Stomach (tissue), 9 donors: ENCODE measurements around the gene IGF1R. TPM values are rescaled to one million over a fixed set of nuclear protein-coding genes. Genes with fewer than 3 reads are reported as not detected.

ENCODE experiments used
- DNase-seq, 2 donors: peaks; one replicate each; pipeline versions ENCODE4 v3.0.0 to v3.0.0-alpha.2; 2013 to 2019
- H3K27ac ChIP-seq, 5 donors: fragments of 200-600 bp in 4 of 5; sonication (generic) in 4 of 5; one replicate each; pipeline ENCODE4 v1.5.1; 2013 to 2019; ENCODE audit warnings: mild to moderate bottlenecking in 1 of 5, moderate library complexity in 1 of 5
- H3K27me3 ChIP-seq, 3 donors: fragments of 200-600 bp; sonication (generic); one replicate each; pipeline ENCODE4 v1.5.1; 2017 to 2019; ENCODE audit warnings: mixed run types in 1 of 3
- H3K36me3 ChIP-seq, 4 donors: fragments of 200-600 bp; sonication (generic); 1 replicate in 3 of 4; 2 replicates in 1 of 4; pipeline ENCODE4 v1.5.1; 2016 to 2019
- H3K4me1 ChIP-seq, 4 donors: fragments of 200-600 bp; sonication (generic); one replicate each; pipeline ENCODE4 v1.5.1; 2016 to 2019
- H3K4me3 ChIP-seq, 4 donors: fragments of 200-600 bp; sonication (generic) in 3 of 4; one replicate each; pipeline ENCODE4 v1.5.1; 2016 to 2019; ENCODE audit warnings: mild to moderate bottlenecking in 1 of 4
- H3K9me3 ChIP-seq, 4 donors: fragments of 200-600 bp; sonication (generic); one replicate each; pipeline ENCODE4 v1.5.1; 2016 to 2019
- EP300 ChIP-seq: sonication (generic); formaldehyde crosslinking; IDR thresholded peaks from one replicate; pipeline ENCODE4 v1.6.1; 2017; ENCODE audit warnings: antibody characterized with exemption
- POLR2A ChIP-seq, 4 donors: fragments of 450-650 bp; IDR thresholded peaks; one replicate each; pipeline ENCODE4 v1.6.1; 2016; ENCODE audit warnings: antibody characterized with exemption in 4 of 4, control low read depth in 2 of 4, mild to moderate bottlenecking in 1 of 4, moderate library complexity in 1 of 4
- POLR2AphosphoS5 ChIP-seq, 3 donors: sonication (generic); formaldehyde crosslinking; IDR thresholded peaks; one replicate each; pipeline ENCODE4 v1.6.1; 2016; ENCODE audit warnings: antibody characterized with exemption in 3 of 3
- WGBS, 5 donors: extraction: QIAGEN DNeasy Blood & Tissue Kit in 3 of 5; methylation state at CpG; one replicate each; pipeline versions ENCODE4 v1.1.5 to v1.1.7; 2013 to 2018; 5-methylcytosine and 5-hydroxymethylcytosine counted together
- intact Hi-C: fragments of 100-400 bp; cut with DNase I; formaldehyde crosslinking; loops from one replicate; pipeline ENCODE4 v1.15.1; 2023; ENCODE audit warnings: low total_unique reads
- polyA plus RNA-seq, 3 donors: library from polyadenylated mRNA; stranded (reverse); fragments of 200-250 nt; gene quantifications; one replicate each; pipeline ENCODE4 v1.2.3, GENCODE V29; 2013
- total RNA-seq, 5 donors: library from RNA; depleted of rRNA; stranded (reverse); fragments of >200 nt; gene quantifications; one replicate each; pipeline versions ENCODE4 v1.1.0 to v1.2.3, GENCODE V29; 2014 to 2016
- TF ChIP-seq, protein P1 (sequence below), 7 experiments: fragments of 450-650 bp in 4 of 7; fragments of 200-600 bp in 3 of 7; sonication (generic) in 3 of 7; IDR thresholded peaks; one replicate each; pipeline ENCODE4 v1.5.1; 2016 to 2019; ENCODE audit warnings: antibody characterized with exemption in 7 of 7, control low read depth in 2 of 7, mild to moderate bottlenecking in 1 of 7
- donor health status: healthy with polysubstance abuse.
- donor health status: Bipolar disorder and iron deficiency.
- donor health status: healthy.

The IGF1R gene
- total and polyA plus RNA-seq, 8 donors: 2.3 to 131 (median 42.8) TPM

DNA sequence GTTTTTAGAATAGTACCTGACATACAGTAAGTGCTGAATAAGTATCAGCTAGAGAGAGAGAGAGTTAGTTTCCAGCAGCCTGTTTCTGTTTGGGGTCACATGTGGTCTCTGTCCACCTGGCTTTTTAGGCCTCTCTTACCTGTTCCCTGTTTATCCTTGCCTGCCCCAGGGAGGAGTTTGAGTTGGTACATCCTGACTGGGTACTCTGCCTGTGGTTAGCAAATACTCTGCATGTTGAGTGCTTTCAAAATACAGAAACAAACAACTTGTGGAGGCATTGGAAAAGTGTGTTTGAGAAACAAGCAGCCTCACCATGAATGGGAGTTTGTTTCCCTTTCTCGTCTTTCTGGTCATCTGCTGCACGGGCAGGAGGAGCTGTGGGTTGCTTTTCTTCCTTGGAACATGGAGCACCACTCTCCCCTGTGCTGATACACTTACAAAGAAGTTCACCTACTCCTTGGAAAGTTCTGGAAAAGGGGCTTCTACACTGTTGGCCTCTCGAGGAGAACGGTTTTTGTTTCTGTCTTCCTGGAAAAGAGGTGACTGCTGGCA, 193.2 kb downstream of the IGF1R start:
- H3K27ac ChIP-seq: peak overlapping the region in 1 of 5 donors; percentile 3
- no peak for DNase-seq
- no peaks in the 10 kb centered on the region for H3K27me3 ChIP-seq
- intact Hi-C loops: loop anchor here (10.0 kb wide), 1 partner anchor 317 kb away; no protein-coding TSS in a partner anchor
- H3K4me1 ChIP-seq: peaks cover 0 to 44% (median 35%) of the 10 kb centered on the region in 4 donors
- H3K9me3 ChIP-seq: no peaks in the 10 kb centered on the region
- H3K36me3 ChIP-seq: no peaks in the 10 kb centered on the region
- TF ChIP-seq POLR2A (IDR thresholded peaks at IDR 0.05) (no peak), POLR2AphosphoS5 (IDR thresholded peaks at IDR 0.05) (no peak), EP300 (no peak)
- TF ChIP-seq, protein P1, sequence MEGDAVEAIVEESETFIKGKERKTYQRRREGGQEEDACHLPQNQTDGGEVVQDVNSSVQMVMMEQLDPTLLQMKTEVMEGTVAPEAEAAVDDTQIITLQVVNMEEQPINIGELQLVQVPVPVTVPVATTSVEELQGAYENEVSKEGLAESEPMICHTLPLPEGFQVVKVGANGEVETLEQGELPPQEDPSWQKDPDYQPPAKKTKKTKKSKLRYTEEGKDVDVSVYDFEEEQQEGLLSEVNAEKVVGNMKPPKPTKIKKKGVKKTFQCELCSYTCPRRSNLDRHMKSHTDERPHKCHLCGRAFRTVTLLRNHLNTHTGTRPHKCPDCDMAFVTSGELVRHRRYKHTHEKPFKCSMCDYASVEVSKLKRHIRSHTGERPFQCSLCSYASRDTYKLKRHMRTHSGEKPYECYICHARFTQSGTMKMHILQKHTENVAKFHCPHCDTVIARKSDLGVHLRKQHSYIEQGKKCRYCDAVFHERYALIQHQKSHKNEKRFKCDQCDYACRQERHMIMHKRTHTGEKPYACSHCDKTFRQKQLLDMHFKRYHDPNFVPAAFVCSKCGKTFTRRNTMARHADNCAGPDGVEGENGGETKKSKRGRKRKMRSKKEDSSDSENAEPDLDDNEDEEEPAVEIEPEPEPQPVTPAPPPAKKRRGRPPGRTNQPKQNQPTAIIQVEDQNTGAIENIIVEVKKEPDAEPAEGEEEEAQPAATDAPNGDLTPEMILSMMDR (IDR thresholded peaks at IDR 0.05): no peak
- H3K4me3 ChIP-seq: no peak overlapping the region
- 53 to 76% (median 74%) methylated on average over 4 of the region's 4 CpGs for WGBS, 5 donors

DNA sequence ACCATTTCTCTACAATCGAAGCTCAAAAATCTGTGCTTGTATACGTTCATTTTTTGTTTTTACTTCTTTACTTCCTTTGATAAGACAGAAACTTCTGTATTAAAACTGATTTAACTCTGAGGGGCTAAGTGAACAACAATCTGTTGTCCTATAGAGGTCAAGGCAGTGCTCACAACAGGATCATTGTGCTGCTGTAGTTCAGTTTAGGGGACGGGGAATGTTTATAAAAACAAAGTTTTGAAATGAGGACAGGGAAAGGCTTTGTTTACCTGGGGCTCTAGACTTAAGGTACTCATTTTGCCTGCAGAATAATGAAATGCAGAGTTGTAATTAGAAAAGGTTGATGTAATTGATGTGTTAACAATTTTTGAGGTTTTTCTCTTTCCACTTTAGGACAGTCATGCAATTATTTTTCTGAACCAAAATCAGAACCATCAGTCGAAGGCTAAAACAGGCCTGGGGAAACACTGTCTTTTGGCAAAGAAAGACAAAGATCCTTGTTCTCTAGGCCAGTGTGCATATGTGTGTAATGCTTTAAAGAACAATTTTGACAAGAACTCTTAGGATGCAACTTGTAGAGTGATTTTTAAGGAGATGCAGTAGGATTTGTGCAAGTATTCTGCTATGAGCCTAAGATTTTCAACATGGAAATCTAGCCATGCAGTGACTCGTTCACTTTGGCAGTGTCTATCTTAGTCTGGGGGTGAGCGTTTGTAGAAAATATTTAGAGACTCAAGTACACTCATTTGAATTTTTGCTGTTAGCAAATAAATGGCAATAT, 194.0 kb downstream of the IGF1R start:
- DNase-seq: no peak
- TF ChIP-seq, protein P1 (IDR thresholded peaks at IDR 0.05): no peak
- TF ChIP-seq POLR2A (IDR thresholded peaks at IDR 0.05) (no peak), EP300 (no peak), POLR2AphosphoS5 (IDR thresholded peaks at IDR 0.05) (no peak)
- Histone ChIP-seq H3K4me1 (peaks cover 0 to 44% (median 35%) of the 10 kb centered on the region in 4 donors), H3K36me3 (no peaks in the 10 kb centered on the region), H3K9me3 (no peaks in the 10 kb centered on the region), H3K27ac (no peak overlapping the region), H3K27me3 (no peaks in the 10 kb centered on the region), H3K4me3 (no peak overlapping the region)
- intact Hi-C loops: loop anchor here (10.0 kb wide), 1 partner anchor 318 kb away; no protein-coding TSS in a partner anchor
- WGBS, 5 donors: 54 to 70% (median 59%) methylated on average over 6 of the region's 6 CpGs

DNA sequence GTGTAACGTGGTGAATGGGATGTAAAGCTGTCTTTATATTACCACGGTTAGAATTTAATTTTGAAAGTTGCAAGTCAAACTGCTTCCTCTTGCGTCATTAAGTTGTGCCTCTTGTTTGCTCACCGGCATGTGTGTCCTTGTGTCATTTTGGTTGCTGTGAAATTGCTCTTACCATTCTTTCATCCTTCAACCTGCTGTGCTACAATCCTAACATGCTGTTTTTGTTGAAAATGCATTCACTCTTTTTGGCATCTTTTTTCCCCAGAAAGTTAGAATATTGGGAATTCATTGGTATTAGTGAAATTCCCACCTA, 194.6 kb downstream of the IGF1R start:
- Histone ChIP-seq H3K4me3 (no peak overlapping the region), H3K27me3 (no peaks in the 10 kb centered on the region), H3K9me3 (no peaks in the 10 kb centered on the region), H3K4me1 (peaks cover 0 to 45% (median 35%) of the 10 kb centered on the region in 4 donors), H3K36me3 (no peaks in the 10 kb centered on the region), H3K27ac (no peak overlapping the region)
- TF ChIP-seq POLR2A (IDR thresholded peaks at IDR 0.05) (no peak), EP300 (no peak), POLR2AphosphoS5 (IDR thresholded peaks at IDR 0.05) (no peak)
- TF ChIP-seq, protein P1 (IDR thresholded peaks at IDR 0.05): no peak
- 55 to 73% (median 62%) methylated on average over 4 of the region's 4 CpGs for WGBS, 5 donors
- DNase-seq: no peak
- intact Hi-C loops: loop anchor here (10.0 kb wide), 1 partner anchor 318 kb away; no protein-coding TSS in a partner anchor

DNA sequence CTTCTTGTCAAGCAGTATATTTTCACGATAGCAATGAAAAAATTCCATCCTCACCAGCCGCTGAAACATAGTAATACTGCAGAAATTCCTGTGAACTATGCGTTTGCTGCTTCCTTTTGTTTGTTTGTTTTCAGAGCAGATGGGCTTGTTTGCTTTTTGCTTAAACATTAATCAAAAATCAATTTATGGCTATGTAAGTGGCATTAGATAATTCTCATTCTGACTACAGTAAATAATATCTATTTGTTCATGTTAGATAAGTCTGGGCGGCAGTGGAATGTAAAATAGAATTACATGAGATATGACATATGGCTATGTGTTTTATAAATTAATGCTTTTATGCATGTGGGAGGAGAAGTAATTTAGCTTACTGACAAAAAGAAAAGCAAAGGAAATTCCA, 195.5 kb downstream of the IGF1R start:
- H3K4me1 ChIP-seq: peaks cover 0 to 47% (median 35%) of the 10 kb centered on the region in 4 donors
- peak in 1 of 2 donors; percentile 26 for DNase-seq
- no peaks in the 10 kb centered on the region for H3K27me3 ChIP-seq
- WGBS, 5 donors: 33 to 49% (median 37%) methylated on average over 4 of the region's 4 CpGs
- H3K4me3 ChIP-seq: no peak overlapping the region
- H3K9me3 ChIP-seq: no peaks in the 10 kb centered on the region
- H3K27ac ChIP-seq: no peak overlapping the region
- H3K36me3 ChIP-seq: no peaks in the 10 kb centered on the region
- no peak for TF ChIP-seq POLR2AphosphoS5 (IDR thresholded peaks at IDR 0.05)
- TF ChIP-seq, protein P1 (IDR thresholded peaks at IDR 0.05): no peak
- no peak for TF ChIP-seq EP300
- TF ChIP-seq POLR2A (IDR thresholded peaks at IDR 0.05): no peak
- intact Hi-C loops: loop anchor here (10.0 kb wide), 1 partner anchor 319 kb away; no protein-coding TSS in a partner anchor
